CD4-positive, alpha-beta T cell (primary cell): Measurements from ENCODE around the gene BLTP3A. TPM values are rescaled to one million over a fixed set of nuclear protein-coding genes. Genes with fewer than 3 reads are reported as not detected.
"Not testable (repeated sequence)": the region's sequence is repeated elsewhere in the genome, so short reads cannot be mapped to it uniquely, and the experiment has no call there.

Experiments used
- ATAC-seq: fragments of 200-7000 bp; cut with Tn5 transposase; one replicate; pipeline ENCODE4 v1.10.0; 2022; ENCODE audit warnings: mild to moderate bottlenecking; ENCODE audit not compliant: poor library complexity
- CTCF ChIA-PET: fragments of 350-600 bp; sonication (Branson Sonifier 250); formaldehyde crosslinking; loops from one replicate; lab custom pipeline; 2021; ENCODE audit warnings: antibody characterized with exemption, inconsistent platforms; lab: Charles Lee
- POLR2A ChIA-PET: fragments of 350-600 bp; sonication (Branson Sonifier 250); formaldehyde crosslinking; loops from one replicate; lab custom pipeline; 2021; ENCODE audit warnings: antibody characterized with exemption, inconsistent platforms; lab: Charles Lee
- DNase-seq, 14 experiments: peaks; one replicate each; pipeline ENCODE4 v3.0.0-alpha.2; 2013 to 2020; ENCODE audit warnings: mixed read lengths in 2 of 14
- H3K27ac ChIP-seq, 2 donors: one replicate each; pipeline versions ENCODE4 v1.5.1 to v1.7.0; 2013; ENCODE audit warnings: low read length in 2 of 2, low read depth in 1 of 2, mild to moderate bottlenecking in 1 of 2
- H3K27me3 ChIP-seq, 2 experiments: 1 replicate in 1 of 2; 2 replicates in 1 of 2; pipeline versions ENCODE4 v1.6.1 to v1.7.0; 2013; ENCODE audit warnings: low read length in 2 of 2, control low read depth in 1 of 2, mild to moderate bottlenecking in 1 of 2, moderate library complexity in 1 of 2; ENCODE audit not compliant: insufficient read depth in 2 of 2, control insufficient read depth in 1 of 2
- H3K36me3 ChIP-seq: one replicate; pipeline ENCODE4 v1.6.1; 2013; ENCODE audit warnings: low read length, control low read depth; ENCODE audit not compliant: insufficient read depth
- H3K4me1 ChIP-seq: one replicate; pipeline ENCODE4 v1.6.1; 2013; ENCODE audit warnings: low read length, control low read depth; ENCODE audit not compliant: insufficient read depth
- H3K4me3 ChIP-seq: one replicate; pipeline ENCODE4 v1.5.1; 2013; ENCODE audit warnings: mild to moderate bottlenecking, low read length, moderate library complexity
- H3K9me3 ChIP-seq, 2 experiments: 1 replicate in 1 of 2; 2 replicates in 1 of 2; pipeline versions ENCODE4 v1.6.1 to v1.7.0; 2013; ENCODE audit warnings: low read length in 2 of 2, mild to moderate bottlenecking in 2 of 2, control low read depth in 1 of 2, moderate library complexity in 1 of 2; ENCODE audit not compliant: control insufficient read depth in 1 of 2, insufficient read depth in 1 of 2
- H3K27ac Mint-ChIP-seq: one replicate; pipeline ENCODE4 v1.8.0; 2020; ENCODE audit warnings: mixed read lengths
- H3K27me3 Mint-ChIP-seq: one replicate; pipeline ENCODE4 v1.8.0; 2021; ENCODE audit warnings: mixed read lengths
- H3K36me3 Mint-ChIP-seq: one replicate; pipeline ENCODE4 v1.8.0; 2021; ENCODE audit warnings: low read depth, mixed read lengths
- H3K4me1 Mint-ChIP-seq: one replicate; pipeline ENCODE4 v1.8.0; 2021; ENCODE audit warnings: low read depth, mixed read lengths
- H3K4me3 Mint-ChIP-seq: one replicate; pipeline ENCODE4 v1.8.0; 2020; ENCODE audit warnings: mild to moderate bottlenecking, mixed read lengths
- H3K9me3 Mint-ChIP-seq: one replicate; pipeline ENCODE4 v1.8.0; 2020; ENCODE audit warnings: mixed read lengths
- CTCF ChIP-seq: fragments of 200-600 bp; IDR thresholded peaks from one replicate; pipeline ENCODE4 v1.8.0; 2022; ENCODE audit warnings: antibody characterized with exemption, mild to moderate bottlenecking
- intact Hi-C, 2 experiments: fragments of 100-400 bp; cut with DNase I in 1 of 2; cut with micrococcal nuclease in 1 of 2; formaldehyde crosslinking; loops; one replicate each; pipeline versions ENCODE4 v1.15.1 to v1.9.0; 2023 to 2025; cut with DNase I, micrococcal nuclease
- total RNA-seq, 174 experiments: library from RNA in 2 of 174; stranded (reverse) in 2 of 174; gene quantifications; one replicate each; pipeline ENCODE4 v1.2.3 and lab custom pipeline; 2021 to 2026

The BLTP3A gene
- total RNA-seq, 2 experiments from 2014 or later = 7.6 to 8.1 TPM

GRCh38 chr6:34799547-34799946 is 7.7 kb downstream of the BLTP3A start:
- Mint-ChIP-seq H3K27me3 (no peaks in the 10 kb centered on the region), H3K4me1 (peaks cover 31% of the 10 kb centered on the region), H3K4me3 (no peak overlapping the region), H3K9me3 (no peaks in the 10 kb centered on the region), H3K27ac (no peak overlapping the region), H3K36me3 (no peaks in the 10 kb centered on the region)
- H3K9me3 ChIP-seq = no peaks in the 10 kb centered on the region
- no peak overlapping the region for H3K27ac ChIP-seq
- POLR2A ChIA-PET = no interaction called here
- DNase-seq (no peak), ATAC-seq (no peak)
- CTCF ChIA-PET = no interaction called here
- H3K4me1 ChIP-seq = no peaks in the 10 kb centered on the region
- no peak overlapping the region for H3K4me3 ChIP-seq
- no peaks in the 10 kb centered on the region for H3K36me3 ChIP-seq
- no peak for TF ChIP-seq CTCF
- H3K27me3 ChIP-seq = no peaks in the 10 kb centered on the region
- intact Hi-C loops = loop anchor here in 1 of 2 experiments (10.0 kb wide), 1 partner anchor 275 kb away; no protein-coding TSS in a partner anchor

DNA sequence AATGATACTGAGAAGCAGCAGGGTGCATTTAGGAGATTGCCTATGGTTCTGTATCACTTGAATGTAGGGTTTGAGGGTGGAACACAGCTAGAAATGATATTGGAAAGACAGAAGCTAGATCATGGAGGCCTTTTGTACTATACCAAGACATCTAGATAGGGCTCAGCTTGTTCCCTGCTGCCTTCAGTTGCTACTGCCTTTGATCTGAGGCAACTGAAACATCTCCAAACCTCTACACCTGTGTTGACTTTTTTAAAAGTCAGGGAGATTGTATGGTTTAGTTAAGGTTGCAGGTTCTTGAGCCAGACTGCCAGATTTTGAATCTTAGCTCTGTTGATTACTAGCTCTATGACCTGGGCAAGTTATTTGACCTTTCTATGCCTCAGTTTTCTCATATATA is 12.7 kb downstream of the BLTP3A start:
- Mint-ChIP-seq H3K9me3 (no peaks in the 10 kb centered on the region), H3K36me3 (no peaks in the 10 kb centered on the region), H3K4me3 (no peak overlapping the region), H3K27ac (no peak overlapping the region), H3K4me1 (peaks cover 16% of the 10 kb centered on the region), H3K27me3 (no peaks in the 10 kb centered on the region)
- H3K9me3 ChIP-seq = no peaks in the 10 kb centered on the region
- H3K27me3 ChIP-seq = no peaks in the 10 kb centered on the region
- no peak overlapping the region for H3K4me3 ChIP-seq
- no peak for TF ChIP-seq CTCF
- ATAC-seq (no peak), DNase-seq (no peak)
- H3K36me3 ChIP-seq = no peaks in the 10 kb centered on the region
- no peaks in the 10 kb centered on the region for H3K4me1 ChIP-seq
- intact Hi-C loops = no loop called here
- CTCF ChIA-PET = no interaction called here
- POLR2A ChIA-PET = interaction anchor here (1.6 kb wide), 1 partner anchor 13 kb away, joined by 7 read pairs; the partner anchor contains the start of gene BLTP3A
- no peak overlapping the region for H3K27ac ChIP-seq

GRCh38 chr6:34805074-34805473 is 13.2 kb downstream of the BLTP3A start:
- peaks cover 13% of the 10 kb centered on the region for H3K4me1 Mint-ChIP-seq
- CTCF ChIA-PET, H3K27ac Mint-ChIP-seq, H3K36me3 Mint-ChIP-seq, H3K27me3 Mint-ChIP-seq, H3K36me3 ChIP-seq, H3K9me3 ChIP-seq, H3K4me3 Mint-ChIP-seq, intact Hi-C loops, H3K27ac ChIP-seq, H3K27me3 ChIP-seq, H3K9me3 Mint-ChIP-seq, H3K4me1 ChIP-seq, ATAC-seq, H3K4me3 ChIP-seq, DNase-seq: not testable (repeated sequence)
- POLR2A ChIA-PET = interaction anchor here (0.6 to 1.6 kb wide), 2 partner anchors 14 to 519 kb away, joined by 3 to 7 read pairs; partner anchors contain the start of gene BLTP3A
